A673 (cell line): Measurements from ENCODE around the gene CNTNAP4. TPM values are rescaled to one million over a fixed set of nuclear protein-coding genes. Genes with fewer than 3 reads are reported as not detected.

Experiments
- BruUV-seq: library from RNA; stranded (reverse); fragments of 400-500 nt; replicated peaks from 2 replicates; lab custom pipeline; 2021; lab: Mats Ljungman, UMichigan
- CTCF ChIA-PET: fragments of 300-600 bp; sonication (Branson Sonifier 250); formaldehyde crosslinking; loops from one replicate; lab custom pipeline; 2022; ENCODE audit warnings: antibody characterized with exemption; lab: Charles Lee
- POLR2A ChIA-PET: fragments of 300-600 bp; sonication (Branson Sonifier 250); formaldehyde crosslinking; loops from one replicate; lab custom pipeline; 2022; ENCODE audit warnings: antibody characterized with exemption; ENCODE audit not compliant: low non-redundant PET; lab: Charles Lee
- DNase-seq: peaks from one replicate; pipeline ENCODE4 v3.0.0-alpha.2; 2015; ENCODE audit warnings: low spot score
- H3K27ac ChIP-seq: fragments of 200-600 bp; sonication (generic); 2 replicates; pipeline ENCODE4 v1.5.1; 2016; ENCODE audit warnings: mixed run types, low read depth, mild to moderate bottlenecking, mixed read lengths, antibody characterized with exemption, low read length; ENCODE audit not compliant: poor library complexity, severe bottlenecking
- H3K27me3 ChIP-seq: fragments of 200-600 bp; sonication (generic); replicated peaks from 2 replicates; pipeline ENCODE4 v1.6.1; 2017; ENCODE audit warnings: mixed run types, low read depth, mild to moderate bottlenecking, mixed read lengths, antibody characterized with exemption, low read length; ENCODE audit not compliant: insufficient read depth, poor library complexity
- H3K36me3 ChIP-seq: fragments of 200-600 bp; sonication (generic); 2 replicates; pipeline ENCODE4 v1.6.1; 2016; ENCODE audit warnings: mixed run types, mild to moderate bottlenecking, mixed read lengths, antibody characterized with exemption, low read length; ENCODE audit not compliant: insufficient read depth, poor library complexity, severe bottlenecking
- H3K4me1 ChIP-seq: fragments of 200-600 bp; sonication (generic); 2 replicates; pipeline ENCODE4 v1.6.1; 2017; ENCODE audit warnings: mixed run types, mild to moderate bottlenecking, mixed read lengths, antibody characterized with exemption, low read length; ENCODE audit not compliant: insufficient read depth, poor library complexity, severe bottlenecking
- H3K4me3 ChIP-seq: fragments of 200-600 bp; sonication (generic); 2 replicates; pipeline ENCODE4 v1.5.1; 2016; ENCODE audit warnings: low read depth, mixed run types, mild to moderate bottlenecking, mixed read lengths, low read length; ENCODE audit not compliant: poor library complexity, severe bottlenecking
- H3K9me3 ChIP-seq: fragments of 200-600 bp; sonication (generic); 2 replicates; pipeline ENCODE4 v1.6.1; 2016; ENCODE audit warnings: mixed run types, low read depth, mild to moderate bottlenecking, mixed read lengths, antibody characterized with exemption, low read length; ENCODE audit not compliant: poor library complexity, severe bottlenecking
- CTCF ChIP-seq: fragments of 300-800, 200-600 bp; sonication (generic); conservative IDR thresholded peaks from 2 replicates; pipeline ENCODE4 v1.5.1; 2017; ENCODE audit warnings: low read depth, mild to moderate bottlenecking, antibody characterized with exemption, low read length, moderate library complexity, mixed read lengths
- EZH2 ChIP-seq: fragments of 200-600 bp; sonication (generic); IDR thresholded peaks from 2 replicates; pipeline ENCODE4 v1.6.1; 2017; ENCODE audit warnings: borderline replicate concordance, low read depth, mild to moderate bottlenecking, mixed read lengths, antibody characterized with exemption, low read length; ENCODE audit not compliant: poor library complexity, severe bottlenecking
- intact Hi-C: fragments of 100-400 bp; cut with micrococcal nuclease; formaldehyde crosslinking; loops from one replicate; pipeline ENCODE4 v1.10.0; 2022; ENCODE audit not compliant: unreplicated experiment
- total RNA-seq: library from RNA; stranded (reverse); gene quantifications from 2 replicates; pipeline ENCODE4 v1.2.3, GENCODE V29; 2021

Gene CNTNAP4
- total RNA-seq, 1 experiment from 2014 or later: not detected

- TF ChIP-seq EZH2: no peak
- TF ChIP-seq CTCF: no peak
- Histone ChIP-seq H3K4me3 (no peak overlapping the region), H3K4me1 (no peaks in the 10 kb centered on the region), H3K9me3 (no peaks in the 10 kb centered on the region), H3K36me3 (no peaks in the 10 kb centered on the region), H3K27ac (no peak overlapping the region), H3K27me3 (no peaks in the 10 kb centered on the region)
- ChIA-PET POLR2A (no interaction called here), CTCF (no interaction called here)
- no peak for DNase-seq
- intact Hi-C loops: no loop called here
- no TSS peak for BruUV-seq
Observed at GRCh38 chr16:76235025-76235424, 42.2 kb upstream of the CNTNAP4 start.

GRCh38 chr16:76235426-76235825 lies 41.8 kb upstream of the CNTNAP4 start:
- H3K27me3 ChIP-seq: no peaks in the 10 kb centered on the region
- no peaks in the 10 kb centered on the region for H3K36me3 ChIP-seq
- no peak overlapping the region for H3K4me3 ChIP-seq
- no peaks in the 10 kb centered on the region for H3K4me1 ChIP-seq
- no TSS peak for BruUV-seq
- POLR2A ChIA-PET: no interaction called here
- TF ChIP-seq EZH2 (no peak), CTCF (no peak)
- intact Hi-C loops: no loop called here
- CTCF ChIA-PET: no interaction called here
- H3K9me3 ChIP-seq: no peaks in the 10 kb centered on the region
- no peak for DNase-seq
- no peak overlapping the region for H3K27ac ChIP-seq

GRCh38 chr16:76237471-76237870 lies 39.7 kb upstream of the CNTNAP4 start:
- no peaks in the 10 kb centered on the region for H3K4me1 ChIP-seq
- H3K27me3 ChIP-seq: no peaks in the 10 kb centered on the region
- H3K4me3 ChIP-seq: no peak overlapping the region
- ChIA-PET CTCF (no interaction called here), POLR2A (no interaction called here)
- H3K9me3 ChIP-seq: no peaks in the 10 kb centered on the region
- H3K36me3 ChIP-seq: no peaks in the 10 kb centered on the region
- H3K27ac ChIP-seq: no peak overlapping the region
- no peak for DNase-seq
- no TSS peak for BruUV-seq
- TF ChIP-seq CTCF (no peak), EZH2 (no peak)
- intact Hi-C loops: no loop called here
